K562 (cell line): ENCODE measurements around the gene SLC30A7. TPM values are rescaled to one million over a fixed set of nuclear protein-coding genes. Genes with fewer than 3 reads are reported as not detected.

Source experiments
- ATAC-seq: fragments of 200-7000 bp; cut with Tn5 transposase; 3 replicates; pipeline ENCODE4 v1.9.1; 2020; ENCODE audit warnings: moderate library complexity
- BruUV-seq: library from RNA; stranded (reverse); fragments of 400-500 nt; replicated peaks from 2 replicates; lab custom pipeline; 2021; lab: Mats Ljungman, UMichigan
- CTCF ChIA-PET: fragments of 300-600 bp; formaldehyde crosslinking; extraction: SDS; loops from one replicate; lab custom pipeline; 2021; ENCODE audit warnings: low intra/inter-chr PET ratio; lab: Yijun Ruan, JAX
- POLR2A ChIA-PET: fragments of 300-600, 350-650 bp; sonication (Branson Sonifier 250); formaldehyde crosslinking; extraction: SDS; loops from one replicate; lab custom pipeline; 2021; ENCODE audit warnings: antibody characterized with exemption, inconsistent platforms; lab: Yijun Ruan, JAX
- DNase-seq, 4 experiments: peaks; one replicate each; pipeline versions ENCODE4 v3.0.0 to v3.0.0-alpha.2; 2011 to 2018; ENCODE audit warnings: low spot score in 3 of 4, mixed read lengths in 3 of 4; ENCODE audit errors: extremely low read depth in 1 of 4
- FAIRE-seq: peaks from 2 replicates; lab custom pipeline; 2011; peaks lifted over from hg19 to GRCh38; lab: Jason Lieb, UNC
- H2AFZ ChIP-seq: 2 replicates; pipeline ENCODE4 v1.6.0; 2011; ENCODE audit warnings: low read depth, low read length, control low read depth, inconsistent platforms
- H3K27ac ChIP-seq: fragments of 200-600 bp; 3 replicates; pipeline ENCODE4 v1.8.0; 2011; ENCODE audit warnings: low read depth, mild to moderate bottlenecking, control low read depth, inconsistent platforms, low read length, moderate library complexity, mixed read lengths; ENCODE audit errors: extremely low read depth
- H3K27me3 ChIP-seq, 2 experiments: fragments of 300-600 bp in 1 of 2; 2 replicates in 1 of 2; 3 replicates in 1 of 2; pipeline versions ENCODE4 v1.6.0 to v1.8.0; 2011; ENCODE audit warnings: inconsistent platforms in 2 of 2, low read length in 2 of 2, mild to moderate bottlenecking in 1 of 2, mixed read lengths in 1 of 2, moderate library complexity in 1 of 2; ENCODE audit not compliant: control insufficient read depth in 2 of 2, insufficient read depth in 2 of 2
- H3K36me3 ChIP-seq: fragments of 300-600 bp; 3 replicates; pipeline ENCODE4 v1.8.0; 2011; ENCODE audit warnings: mild to moderate bottlenecking, low read length, inconsistent platforms; ENCODE audit not compliant: control insufficient read depth, insufficient read depth
- H3K4me1 ChIP-seq, 2 experiments: fragments of 200-600 bp in 1 of 2; replicated peaks in 1 of 2; 2 replicates in 1 of 2; 3 replicates in 1 of 2; pipeline versions ENCODE4 v1.5.1 to v1.8.0; 2011; ENCODE audit warnings: inconsistent platforms in 2 of 2, low read length in 2 of 2, mild to moderate bottlenecking in 1 of 2, mixed read lengths in 1 of 2, moderate library complexity in 1 of 2; ENCODE audit not compliant: control insufficient read depth in 2 of 2, insufficient read depth in 2 of 2
- H3K4me2 ChIP-seq: 2 replicates; pipeline ENCODE4 v1.6.1; 2011; ENCODE audit warnings: low read length, control low read depth, inconsistent platforms, mixed read lengths; ENCODE audit not compliant: insufficient read depth
- H3K4me3 ChIP-seq: fragments of 200-600 bp; sonication (generic), shearing (Covaris generic); 2 replicates; pipeline ENCODE4 v1.5.1; 2016; ENCODE audit warnings: control low read depth, inconsistent platforms
- H3K79me2 ChIP-seq: fragments of 200-600 bp; 3 replicates; pipeline ENCODE4 v1.8.0; 2011; ENCODE audit warnings: low read length, inconsistent platforms; ENCODE audit not compliant: control insufficient read depth, insufficient read depth
- H3K9ac ChIP-seq, 2 experiments: 2 replicates each; pipeline versions ENCODE4 v1.6.0 to v1.6.1; 2011; ENCODE audit warnings: low read depth in 2 of 2, low read length in 2 of 2, control low read depth in 1 of 2, inconsistent platforms in 1 of 2, mild to moderate bottlenecking in 1 of 2, mixed read lengths in 1 of 2; ENCODE audit not compliant: insufficient read depth in 1 of 2
- H3K9me1 ChIP-seq: one replicate; pipeline ENCODE4 v1.6.0; 2011; ENCODE audit warnings: inconsistent platforms, mild to moderate bottlenecking, low read length, moderate library complexity; ENCODE audit not compliant: control insufficient read depth, insufficient read depth
- H3K9me3 ChIP-seq: replicated peaks from 2 replicates; pipeline ENCODE4 v1.5.1; 2011; ENCODE audit warnings: low read depth, low read length, inconsistent platforms; ENCODE audit not compliant: control insufficient read depth, insufficient read depth
- H4K20me1 ChIP-seq: replicated peaks from 2 replicates; pipeline ENCODE4 v1.6.1; 2011; ENCODE audit warnings: low read length, inconsistent platforms, mixed read lengths; ENCODE audit not compliant: control insufficient read depth, insufficient read depth
- FOXP1 ChIP-seq: sonication (generic); formaldehyde crosslinking; IDR thresholded peaks from 2 replicates; pipeline ENCODE4 v1.8.0; 2022; ENCODE audit warnings: mild to moderate bottlenecking, missing genetic modification reagents
- KAT7 ChIP-seq: sonication (generic); formaldehyde crosslinking; IDR thresholded peaks from 2 replicates; pipeline ENCODE4 v1.8.0; 2022; ENCODE audit warnings: missing genetic modification reagents, mild to moderate bottlenecking, borderline replicate concordance
- KAT8 ChIP-seq: fragments of 450-650 bp; IDR thresholded peaks from 2 replicates; pipeline ENCODE4 v1.6.1; 2016; ENCODE audit warnings: low read depth, mild to moderate bottlenecking
- MCM2 ChIP-seq: fragments of 450-650 bp; IDR thresholded peaks from 2 replicates; pipeline ENCODE4 v1.6.1; 2017; ENCODE audit warnings: low read depth, mild to moderate bottlenecking
- MECOM ChIP-seq: fragments of 250-450 bp; sonication (Bioruptor Pico); IDR thresholded peaks from 2 replicates; pipeline ENCODE4 v1.8.0; 2022; ENCODE audit warnings: inconsistent platforms
- NBN ChIP-seq: fragments of 450-650 bp; IDR thresholded peaks from 2 replicates; pipeline ENCODE4 v1.6.1; 2016; ENCODE audit warnings: low read depth, mild to moderate bottlenecking
- NCOR1 ChIP-seq: fragments of 450-650 bp; IDR thresholded peaks from 2 replicates; pipeline ENCODE4 v1.6.1; 2016; ENCODE audit warnings: mild to moderate bottlenecking, moderate library complexity
- NELFE ChIP-seq: IDR thresholded peaks from 2 replicates; pipeline ENCODE4 v1.6.1; 2011; ENCODE audit warnings: mild to moderate bottlenecking; ENCODE audit not compliant: insufficient read depth, insufficient read length
- SMC3 ChIP-seq: conservative IDR thresholded peaks from 2 replicates; pipeline ENCODE4 v1.6.1; 2011; ENCODE audit warnings: low read depth, low read length, improper control_type of control experiment; ENCODE audit not compliant: insufficient read depth
- SRSF3 ChIP-seq: fragments of 200-400 bp; formaldehyde crosslinking; IDR thresholded peaks from 2 replicates; pipeline ENCODE4 v1.6.1; 2016; ENCODE audit warnings: mild to moderate bottlenecking, low read length, moderate library complexity; ENCODE audit not compliant: insufficient read depth
- ZBTB17 ChIP-seq: fragments of 450-650 bp; formaldehyde crosslinking; IDR thresholded peaks from 2 replicates; pipeline ENCODE4 v1.4.0; 2020; ENCODE audit warnings: mild to moderate bottlenecking
- ZBTB8A ChIP-seq: fragments of 450-650 bp; IDR thresholded peaks from 2 replicates; pipeline ENCODE4 v1.6.1; 2018; ENCODE audit warnings: mild to moderate bottlenecking, moderate library complexity; ENCODE audit not compliant: partially characterized antibody
- ZNF217 ChIP-seq: sonication (generic); formaldehyde crosslinking; IDR thresholded peaks from 2 replicates; pipeline ENCODE4 v1.8.0; 2022; ENCODE audit warnings: mild to moderate bottlenecking, missing genetic modification reagents
- ZNF41 ChIP-seq: fragments of 250-450 bp; sonication (Bioruptor Pico); conservative IDR thresholded peaks from 2 replicates; pipeline ENCODE4 v1.4.0; 2020; ENCODE audit warnings: mild to moderate bottlenecking
- WGBS: fragments of 100-300 bp; shearing (Covaris generic); methylation state at CpG from one replicate; pipeline ENCODE4 v1.1.6; 2016; ENCODE audit warnings: low coverage, mixed read lengths; ENCODE audit not compliant: insufficient coverage; ENCODE audit errors: missing lambda C conversion rate; 5-methylcytosine and 5-hydroxymethylcytosine counted together
- in situ Hi-C: fragments of 300-500 bp; cut with MboI; formaldehyde crosslinking; loops from 4 replicates; pipeline ENCODE4 v1.15.0; 2018; ENCODE audit warnings: inconsistent platforms, mixed read lengths
- intact Hi-C: fragments of 100-400 bp; cut with micrococcal nuclease; formaldehyde crosslinking; loops from 2 replicates; pipeline ENCODE4 v1.14.2; 2022
- polyA plus RNA-seq, 8 experiments: library from polyadenylated mRNA; depleted of rRNA in 4 of 8; stranded (reverse) in 5 of 8; unstranded in 3 of 8; fragments of >200 nt; fragmentation: Nextera tagmentation in 2 of 8; fragmentation: Illumina TruSeq in 1 of 8; extraction: Ambion mirVana in 2 of 8; extraction: Trizol in 1 of 8; gene quantifications; 2 replicates each; pipeline versions ENCODE4 v1.2.1 to v1.2.3, GENCODE V29; 2011 to 2014; ENCODE audit warnings: inconsistent platforms in 1 of 8, missing spikeins in 1 of 8
- total RNA-seq, 7 experiments: library from RNA; depleted of rRNA in 6 of 7; stranded (reverse); fragments of >200 nt in 6 of 7; fragmentation: Illumina TruSeq in 2 of 7; extraction: Trizol in 2 of 7; gene quantifications; 2 replicates each; pipeline versions ENCODE4 v1.2.1 to v1.2.3, GENCODE V29; 2011 to 2021; ENCODE audit warnings: low replicate concordance in 1 of 7
- TF ChIP-seq, protein P1 (sequence below): sonication (generic); formaldehyde crosslinking; IDR thresholded peaks from 2 replicates; pipeline ENCODE4 v1.8.0; 2023; ENCODE audit warnings: mild to moderate bottlenecking, missing genetic modification reagents
- TF ChIP-seq, protein P2 (sequence below), 2 experiments: fragments of 250-450 bp in 1 of 2; fragments of 450-650 bp in 1 of 2; sonication (Bioruptor Pico) in 1 of 2; IDR thresholded peaks; 2 replicates each; pipeline versions ENCODE4 v1.6.1 to v1.8.0; 2016 to 2021; ENCODE audit warnings: mild to moderate bottlenecking in 2 of 2, moderate library complexity in 2 of 2, missing compliant biosample characterization in 1 of 2, missing genetic modification characterization in 1 of 2
- TF ChIP-seq, protein P3 (sequence below): fragments of 150-350 bp; conservative IDR thresholded peaks from 2 replicates; pipeline ENCODE4 v1.6.1; 2014; ENCODE audit warnings: low read length

SLC30A7 gene
- total and polyA plus RNA-seq, 9 of the 15 experiments (the other 6 are each of a cell fraction or from before 2014, with no cell fraction given): 3.5 to 17.1 (median 7.2) TPM

DNA sequence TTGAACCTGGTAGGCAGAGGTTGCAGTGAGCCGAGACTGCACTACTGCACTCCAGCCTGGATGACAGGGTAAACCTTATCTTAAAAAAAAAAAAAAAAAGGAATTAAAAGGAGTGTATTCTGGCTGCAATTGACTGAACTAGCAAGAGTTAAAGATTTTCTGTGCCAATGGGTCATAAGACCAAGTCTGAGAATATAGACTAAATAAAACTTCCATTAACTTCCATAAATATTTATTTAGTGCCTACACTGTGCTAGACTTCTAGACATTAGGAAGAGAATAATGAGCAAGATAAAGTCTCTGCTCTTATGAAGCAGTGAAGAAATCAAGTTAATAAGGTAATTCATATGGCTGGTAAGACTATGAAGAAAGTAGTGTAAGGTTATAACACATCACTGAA is 102.5 kb downstream of the SLC30A7 start:
- TF ChIP-seq KAT8 (no peak), ZNF41 (CRISPR knock-in tag) (no peak), SRSF3 (no peak), KAT7 (no peak), NCOR1 (no peak), ZNF217 (CRISPR knock-in tag) (no peak), ZBTB8A (no peak), NELFE (no peak), ZBTB17 (no peak), FOXP1 (CRISPR knock-in tag) (no peak), MCM2 (no peak), MECOM (CRISPR knock-in tag) (no peak), SMC3 (no peak), NBN (no peak)
- TF ChIP-seq, protein P1, sequence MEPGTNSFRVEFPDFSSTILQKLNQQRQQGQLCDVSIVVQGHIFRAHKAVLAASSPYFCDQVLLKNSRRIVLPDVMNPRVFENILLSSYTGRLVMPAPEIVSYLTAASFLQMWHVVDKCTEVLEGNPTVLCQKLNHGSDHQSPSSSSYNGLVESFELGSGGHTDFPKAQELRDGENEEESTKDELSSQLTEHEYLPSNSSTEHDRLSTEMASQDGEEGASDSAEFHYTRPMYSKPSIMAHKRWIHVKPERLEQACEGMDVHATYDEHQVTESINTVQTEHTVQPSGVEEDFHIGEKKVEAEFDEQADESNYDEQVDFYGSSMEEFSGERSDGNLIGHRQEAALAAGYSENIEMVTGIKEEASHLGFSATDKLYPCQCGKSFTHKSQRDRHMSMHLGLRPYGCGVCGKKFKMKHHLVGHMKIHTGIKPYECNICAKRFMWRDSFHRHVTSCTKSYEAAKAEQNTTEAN (CRISPR knock-in tag): no peak
- TF ChIP-seq, protein P2, sequence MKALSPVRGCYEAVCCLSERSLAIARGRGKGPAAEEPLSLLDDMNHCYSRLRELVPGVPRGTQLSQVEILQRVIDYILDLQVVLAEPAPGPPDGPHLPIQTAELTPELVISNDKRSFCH (CRISPR knock-in tag; IDR thresholded peaks at IDR 0.05): no peak
- TF ChIP-seq, protein P2 (tag; IDR thresholded peaks at IDR 0.05): no peak
- TF ChIP-seq, protein P3, sequence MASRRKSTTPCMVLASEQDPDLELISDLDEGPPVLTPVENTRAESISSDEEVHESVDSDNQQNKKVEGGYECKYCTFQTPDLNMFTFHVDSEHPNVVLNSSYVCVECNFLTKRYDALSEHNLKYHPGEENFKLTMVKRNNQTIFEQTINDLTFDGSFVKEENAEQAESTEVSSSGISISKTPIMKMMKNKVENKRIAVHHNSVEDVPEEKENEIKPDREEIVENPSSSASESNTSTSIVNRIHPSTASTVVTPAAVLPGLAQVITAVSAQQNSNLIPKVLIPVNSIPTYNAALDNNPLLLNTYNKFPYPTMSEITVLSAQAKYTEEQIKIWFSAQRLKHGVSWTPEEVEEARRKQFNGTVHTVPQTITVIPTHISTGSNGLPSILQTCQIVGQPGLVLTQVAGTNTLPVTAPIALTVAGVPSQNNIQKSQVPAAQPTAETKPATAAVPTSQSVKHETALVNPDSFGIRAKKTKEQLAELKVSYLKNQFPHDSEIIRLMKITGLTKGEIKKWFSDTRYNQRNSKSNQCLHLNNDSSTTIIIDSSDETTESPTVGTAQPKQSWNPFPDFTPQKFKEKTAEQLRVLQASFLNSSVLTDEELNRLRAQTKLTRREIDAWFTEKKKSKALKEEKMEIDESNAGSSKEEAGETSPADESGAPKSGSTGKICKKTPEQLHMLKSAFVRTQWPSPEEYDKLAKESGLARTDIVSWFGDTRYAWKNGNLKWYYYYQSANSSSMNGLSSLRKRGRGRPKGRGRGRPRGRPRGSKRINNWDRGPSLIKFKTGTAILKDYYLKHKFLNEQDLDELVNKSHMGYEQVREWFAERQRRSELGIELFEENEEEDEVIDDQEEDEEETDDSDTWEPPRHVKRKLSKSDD: no peak
- no peak for FAIRE-seq
- no TSS peak for BruUV-seq

More for the DNA sequence above, 102.5 kb downstream of the SLC30A7 start:
- POLR2A ChIA-PET: no interaction called here
- no peak for ATAC-seq
- Histone ChIP-seq H3K4me2 (no peak overlapping the region), H3K4me3 (no peak overlapping the region), H3K27ac (no peak overlapping the region), H3K9ac (no peak overlapping the region), H4K20me1 (no peaks in the 10 kb centered on the region), H3K4me1 (peaks cover 5 to 20% of the 10 kb centered on the region in 2 experiments; a peak in 4 of 5 replicates), H3K9me1 (no peaks in the 10 kb centered on the region), H3K27me3 (no peaks in the 10 kb centered on the region), H2AFZ (no peak overlapping the region), H3K9me3 (no peaks in the 10 kb centered on the region), H3K36me3 (peaks cover 78% of the 10 kb centered on the region; the same call in 2 of the 3 replicates), H3K79me2 (no peaks in the 10 kb centered on the region)
- no peak for DNase-seq
- WGBS: no CpG with 5 or more reads among the region's 1 CpG
- intact Hi-C loops: no loop called here
- CTCF ChIA-PET: no interaction called here
- in situ Hi-C loops: no loop called here
